Astrocyte (in vitro differentiated cells and primary cell): ENCODE data around the gene FUCA1. TPM values are rescaled to one million over a fixed set of nuclear protein-coding genes. Genes with fewer than 3 reads are reported as not detected.
"Not testable (repeated sequence)": the region's sequence is repeated elsewhere in the genome, so short reads cannot be mapped to it uniquely, and the experiment has no call there.

Experiments used
- DNase-seq: peaks from one replicate; pipeline ENCODE4 v3.0.0-alpha.2; 2010; ENCODE audit warnings: low read depth
- FAIRE-seq: peaks from 2 replicates; lab custom pipeline; 2011; peaks lifted over from hg19 to GRCh38; lab: Jason Lieb, UNC
- H2AFZ ChIP-seq: 2 replicates; pipeline ENCODE4 v1.6.0; 2012; ENCODE audit warnings: low read depth, low read length, inconsistent platforms
- H3K27ac ChIP-seq: 2 replicates; pipeline ENCODE4 v1.5.1; 2011; ENCODE audit warnings: low read depth, low read length, inconsistent platforms
- H3K27me3 ChIP-seq: 2 replicates; pipeline ENCODE4 v1.6.0; 2011; ENCODE audit warnings: low read length, inconsistent platforms; ENCODE audit not compliant: insufficient read depth
- H3K36me3 ChIP-seq: 2 replicates; pipeline ENCODE4 v1.5.1; 2011; ENCODE audit warnings: low read length, inconsistent platforms; ENCODE audit not compliant: insufficient read depth
- H3K4me1 ChIP-seq: 2 replicates; pipeline ENCODE4 v1.5.1; 2011; ENCODE audit warnings: low read length, inconsistent platforms; ENCODE audit not compliant: insufficient read depth
- H3K4me2 ChIP-seq: 2 replicates; pipeline ENCODE4 v1.6.0; 2012; ENCODE audit warnings: low read length, inconsistent platforms
- H3K4me3 ChIP-seq: 2 replicates; pipeline ENCODE4 v1.5.1; 2011; ENCODE audit warnings: low read depth, mild to moderate bottlenecking, low read length, inconsistent platforms; ENCODE audit not compliant: insufficient read depth
- H3K79me2 ChIP-seq: 2 replicates; pipeline ENCODE4 v1.6.0; 2012; ENCODE audit warnings: mild to moderate bottlenecking, low read length, inconsistent platforms; ENCODE audit not compliant: insufficient read depth
- H3K9ac ChIP-seq: 2 replicates; pipeline ENCODE4 v1.6.0; 2012; ENCODE audit warnings: mild to moderate bottlenecking, low read length, inconsistent platforms
- H3K9me3 ChIP-seq: 2 replicates; pipeline ENCODE4 v1.5.1; 2012; ENCODE audit warnings: low read depth, mild to moderate bottlenecking, low read length, inconsistent platforms; ENCODE audit not compliant: insufficient read depth
- H4K20me1 ChIP-seq: 2 replicates; pipeline ENCODE4 v1.6.0; 2012; ENCODE audit warnings: low read length, inconsistent platforms; ENCODE audit not compliant: insufficient read depth
- H3K27ac Mint-ChIP-seq: one replicate; pipeline ENCODE4 v1.8.0; 2021; ENCODE audit warnings: mild to moderate bottlenecking, mixed read lengths; ENCODE audit not compliant: unreplicated experiment
- H3K27me3 Mint-ChIP-seq: one replicate; pipeline ENCODE4 v1.8.0; 2021; ENCODE audit warnings: low read depth, mixed read lengths; ENCODE audit not compliant: unreplicated experiment
- H3K36me3 Mint-ChIP-seq: one replicate; pipeline ENCODE4 v1.8.0; 2021; ENCODE audit warnings: low read depth, mixed read lengths; ENCODE audit not compliant: unreplicated experiment
- H3K4me1 Mint-ChIP-seq: one replicate; pipeline ENCODE4 v1.8.0; 2021; ENCODE audit warnings: low read depth, mixed read lengths; ENCODE audit not compliant: unreplicated experiment
- H3K4me3 Mint-ChIP-seq: one replicate; pipeline ENCODE4 v1.8.0; 2021; ENCODE audit warnings: mild to moderate bottlenecking, moderate library complexity, mixed read lengths; ENCODE audit not compliant: unreplicated experiment
- H3K9me3 Mint-ChIP-seq: one replicate; pipeline ENCODE4 v1.8.0; 2021; ENCODE audit warnings: mild to moderate bottlenecking, mixed read lengths; ENCODE audit not compliant: unreplicated experiment
- EZH2 ChIP-seq: IDR thresholded peaks from 2 replicates; pipeline ENCODE4 v1.6.1; 2012; ENCODE audit warnings: mild to moderate bottlenecking, low read length, inconsistent platforms; ENCODE audit not compliant: insufficient read depth
- total RNA-seq: library from RNA; stranded (reverse); gene quantifications from 2 replicates; pipeline ENCODE4 v1.2.1, GENCODE V29; 2021
- TF ChIP-seq, protein P1 (sequence below): IDR thresholded peaks from 2 replicates; pipeline ENCODE4 v1.5.1; 2011; ENCODE audit warnings: low read depth, mild to moderate bottlenecking, inconsistent platforms, low read length, moderate library complexity; ENCODE audit not compliant: insufficient read depth

The FUCA1 gene
- total RNA-seq, 1 donor from 2014 or later: 10.4 TPM

DNA sequence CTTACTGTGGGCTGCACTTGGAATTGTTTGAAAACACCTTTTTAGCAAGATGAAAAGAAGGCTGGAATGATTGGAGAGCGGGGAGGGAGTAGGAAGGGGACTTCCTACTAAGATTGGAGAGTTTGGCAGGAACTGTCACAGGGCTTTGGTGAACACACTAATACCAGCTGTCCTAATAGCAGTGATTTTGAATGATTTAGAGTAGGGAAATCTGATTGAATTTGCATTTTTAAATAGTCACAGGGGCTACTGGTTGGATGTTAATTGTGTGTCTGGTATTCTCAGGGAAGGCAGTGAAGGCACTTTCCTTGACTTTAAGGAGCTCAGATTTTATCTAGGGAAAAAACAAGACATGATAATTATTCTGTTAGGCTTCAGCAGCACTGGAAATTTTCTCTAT, 40.4 kb downstream of the FUCA1 start:
- H3K9me3 ChIP-seq: no peaks in the 10 kb centered on the region
- H3K27ac ChIP-seq: no peak overlapping the region
- no peak for FAIRE-seq
- no peaks in the 10 kb centered on the region for H3K36me3 ChIP-seq
- Mint-ChIP-seq H3K4me1 (peaks cover 6% of the 10 kb centered on the region), H3K4me3 (no peak overlapping the region), H3K27ac (no peak overlapping the region), H3K9me3 (no peaks in the 10 kb centered on the region), H3K36me3 (no peaks in the 10 kb centered on the region), H3K27me3 (no peaks in the 10 kb centered on the region)
- no peak overlapping the region for H3K4me3 ChIP-seq
- H3K4me2 ChIP-seq: no peak overlapping the region
- no peaks in the 10 kb centered on the region for H3K27me3 ChIP-seq
- no peak overlapping the region for H2AFZ ChIP-seq
- H3K9ac ChIP-seq: no peak overlapping the region
- H3K79me2 ChIP-seq: peaks cover 16% of the 10 kb centered on the region
- no peaks in the 10 kb centered on the region for H4K20me1 ChIP-seq
- DNase-seq: no peak
- peaks cover 9% of the 10 kb centered on the region for H3K4me1 ChIP-seq
- TF ChIP-seq, protein P1, sequence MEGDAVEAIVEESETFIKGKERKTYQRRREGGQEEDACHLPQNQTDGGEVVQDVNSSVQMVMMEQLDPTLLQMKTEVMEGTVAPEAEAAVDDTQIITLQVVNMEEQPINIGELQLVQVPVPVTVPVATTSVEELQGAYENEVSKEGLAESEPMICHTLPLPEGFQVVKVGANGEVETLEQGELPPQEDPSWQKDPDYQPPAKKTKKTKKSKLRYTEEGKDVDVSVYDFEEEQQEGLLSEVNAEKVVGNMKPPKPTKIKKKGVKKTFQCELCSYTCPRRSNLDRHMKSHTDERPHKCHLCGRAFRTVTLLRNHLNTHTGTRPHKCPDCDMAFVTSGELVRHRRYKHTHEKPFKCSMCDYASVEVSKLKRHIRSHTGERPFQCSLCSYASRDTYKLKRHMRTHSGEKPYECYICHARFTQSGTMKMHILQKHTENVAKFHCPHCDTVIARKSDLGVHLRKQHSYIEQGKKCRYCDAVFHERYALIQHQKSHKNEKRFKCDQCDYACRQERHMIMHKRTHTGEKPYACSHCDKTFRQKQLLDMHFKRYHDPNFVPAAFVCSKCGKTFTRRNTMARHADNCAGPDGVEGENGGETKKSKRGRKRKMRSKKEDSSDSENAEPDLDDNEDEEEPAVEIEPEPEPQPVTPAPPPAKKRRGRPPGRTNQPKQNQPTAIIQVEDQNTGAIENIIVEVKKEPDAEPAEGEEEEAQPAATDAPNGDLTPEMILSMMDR: no peak
- no peak for TF ChIP-seq EZH2

GRCh38 chr1:23826590-23826989, 41.5 kb downstream of the FUCA1 start:
- not testable (repeated sequence) for H3K9me3 Mint-ChIP-seq, H3K27me3 Mint-ChIP-seq, FAIRE-seq, H3K36me3 ChIP-seq, H3K4me2 ChIP-seq, DNase-seq, H3K4me3 Mint-ChIP-seq, H3K4me1 ChIP-seq, H4K20me1 ChIP-seq, H3K36me3 Mint-ChIP-seq, H3K4me3 ChIP-seq, H3K9me3 ChIP-seq, H3K4me1 Mint-ChIP-seq, H3K27ac Mint-ChIP-seq, H3K9ac ChIP-seq, H3K27me3 ChIP-seq, H3K27ac ChIP-seq, H2AFZ ChIP-seq
- H3K79me2 ChIP-seq: peaks cover 16% of the 10 kb centered on the region

DNA sequence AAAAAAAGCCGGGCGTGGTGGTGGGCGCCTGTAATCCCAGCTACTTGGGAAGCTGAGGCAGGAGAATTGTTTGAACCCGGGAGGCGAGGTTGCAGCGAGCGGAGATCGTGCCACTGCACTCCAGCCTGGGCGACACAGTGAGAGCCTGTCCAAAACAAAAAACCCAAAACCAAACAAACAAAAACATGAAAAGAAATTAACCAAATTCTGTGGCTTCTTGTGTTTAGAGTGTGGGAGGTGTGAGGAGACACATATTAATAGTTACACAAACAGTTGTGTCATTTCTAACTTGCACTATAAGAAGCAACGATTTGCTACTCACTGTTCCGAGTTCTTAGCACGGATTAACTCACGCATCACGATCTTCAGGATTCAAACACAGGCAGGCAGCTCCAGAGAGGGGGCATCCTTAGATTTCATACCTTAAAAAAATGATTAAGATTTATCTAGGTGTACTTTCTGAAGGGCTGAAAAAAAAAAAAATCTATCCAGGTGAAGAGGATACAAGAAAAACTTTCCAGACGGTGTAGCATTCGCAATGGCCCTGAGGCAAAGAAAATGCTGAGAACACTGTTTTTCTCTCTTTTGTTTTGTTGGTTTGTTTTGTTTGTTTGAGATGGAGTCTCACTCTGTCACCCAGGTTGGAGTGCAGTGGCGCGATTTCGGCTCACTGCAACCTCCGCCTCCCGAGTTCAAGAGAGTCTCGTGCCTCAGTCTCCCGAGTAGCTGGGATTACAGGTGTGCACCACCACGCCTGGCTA, 42.1 kb downstream of the FUCA1 start:
- TF ChIP-seq, protein P1: no peak
- no peak for TF ChIP-seq EZH2
- H3K9me3 Mint-ChIP-seq: no peaks in the 10 kb centered on the region
- peaks cover 2% of the 10 kb centered on the region for H3K4me1 Mint-ChIP-seq
- Histone ChIP-seq H3K27me3 (no peaks in the 10 kb centered on the region), H3K9ac (peak overlapping the region; percentile 100), H3K9me3 (no peaks in the 10 kb centered on the region), H3K36me3 (no peaks in the 10 kb centered on the region), H3K4me3 (peak overlapping the region; percentile 98), H3K4me2 (peak overlapping the region; percentile 93), H3K4me1 (peaks cover 9% of the 10 kb centered on the region), H2AFZ (peak overlapping the region; percentile 95), H4K20me1 (no peaks in the 10 kb centered on the region), H3K79me2 (peaks cover 16% of the 10 kb centered on the region), H3K27ac (peak overlapping the region; percentile 95)
- H3K36me3 Mint-ChIP-seq: no peaks in the 10 kb centered on the region
- DNase-seq (no peak), FAIRE-seq (no peak)
- no peaks in the 10 kb centered on the region for H3K27me3 Mint-ChIP-seq
- H3K4me3 Mint-ChIP-seq: peak overlapping the region; percentile 95
- H3K27ac Mint-ChIP-seq: peak overlapping the region; percentile 93
